GM04504 (cell line): ENCODE results near the gene ZNF26.
"Not testable (repeated sequence)": the region's sequence is repeated elsewhere in the genome, so short reads cannot be mapped to it uniquely, and the experiment has no call there.

Experiments used
- DNase-seq: peaks from one replicate; pipeline ENCODE4 v3.0.0-alpha.2; 2012; ENCODE audit warnings: low read depth

Gene ZNF26, protein sequence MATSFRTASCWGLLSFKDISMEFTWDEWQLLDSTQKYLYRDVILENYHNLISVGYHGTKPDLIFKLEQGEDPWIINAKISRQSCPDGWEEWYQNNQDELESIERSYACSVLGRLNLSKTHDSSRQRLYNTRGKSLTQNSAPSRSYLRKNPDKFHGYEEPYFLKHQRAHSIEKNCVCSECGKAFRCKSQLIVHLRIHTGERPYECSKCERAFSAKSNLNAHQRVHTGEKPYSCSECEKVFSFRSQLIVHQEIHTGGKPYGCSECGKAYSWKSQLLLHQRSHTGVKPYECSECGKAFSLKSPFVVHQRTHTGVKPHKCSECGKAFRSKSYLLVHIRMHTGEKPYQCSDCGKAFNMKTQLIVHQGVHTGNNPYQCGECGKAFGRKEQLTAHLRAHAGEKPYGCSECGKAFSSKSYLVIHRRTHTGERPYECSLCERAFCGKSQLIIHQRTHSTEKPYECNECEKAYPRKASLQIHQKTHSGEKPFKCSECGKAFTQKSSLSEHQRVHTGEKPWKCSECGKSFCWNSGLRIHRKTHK

DNA sequence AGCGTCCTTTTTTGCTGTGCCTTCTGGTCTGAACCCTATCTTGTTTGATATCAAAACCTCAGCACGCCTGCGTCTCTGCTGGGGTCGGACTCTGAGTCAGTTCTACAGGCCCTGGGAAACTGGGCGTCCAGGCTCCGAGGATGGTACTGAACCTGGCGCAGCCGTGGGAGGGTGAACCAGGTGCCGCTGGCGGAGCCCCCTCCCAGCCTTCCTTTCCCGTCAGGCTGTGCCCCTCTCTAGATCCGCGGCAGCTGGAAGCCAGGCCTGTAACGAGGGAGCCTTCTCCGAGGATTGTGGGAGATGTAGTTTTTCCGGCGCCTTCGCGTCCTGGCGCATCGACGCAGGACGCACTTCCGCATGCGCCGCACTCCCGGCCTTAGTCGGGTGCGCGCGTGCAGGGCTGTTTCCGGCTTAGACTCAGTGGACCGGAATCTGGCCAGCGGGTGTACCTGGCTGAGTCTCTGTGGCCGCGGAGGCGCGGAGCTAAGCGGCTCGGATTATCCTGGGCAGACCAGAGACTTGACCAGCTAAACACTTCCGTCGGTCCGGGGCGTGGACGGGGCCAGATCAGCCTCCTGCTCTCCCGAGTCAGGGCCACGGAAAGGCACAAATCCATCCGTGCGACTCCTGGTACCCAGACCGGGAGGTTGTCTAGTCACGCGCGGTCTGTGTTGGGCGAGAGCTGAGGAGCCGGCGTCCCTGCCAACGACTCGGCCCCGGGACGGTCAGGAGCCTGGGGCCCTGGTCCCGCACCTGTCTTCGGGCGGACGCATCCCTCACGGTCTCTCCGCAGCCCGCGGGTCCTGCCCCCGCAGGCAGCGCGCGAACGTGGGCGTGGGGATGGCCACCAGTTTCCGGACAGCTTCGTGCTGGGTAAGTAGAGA lies at the start of gene ZNF26:
ZNF26 (plus strand) TSS at position 367 of the 884 bp plus-strand sequence; CDS start at position 841, 474 bp downstream.
- DNase-seq, result peak; percentile 82

DNA sequence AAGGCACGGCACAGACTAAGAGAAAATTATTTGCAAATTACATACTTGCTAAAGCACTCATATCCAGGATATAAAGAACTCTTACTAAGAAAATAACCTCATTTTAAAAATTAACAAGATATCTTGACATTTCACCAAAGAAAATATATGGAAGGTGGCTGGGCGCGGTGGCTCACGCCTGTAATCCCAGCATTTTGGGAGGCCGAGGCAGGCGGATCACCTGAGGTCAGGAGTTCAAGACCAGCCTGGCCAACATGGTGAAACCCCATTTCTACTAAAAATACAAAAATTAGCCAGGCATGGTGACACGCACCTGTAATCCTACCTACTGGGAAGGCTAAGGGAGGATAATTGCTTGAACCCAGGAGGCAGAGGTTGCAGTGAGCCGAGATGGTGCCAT lies 49.2 kb upstream of the ZNF26 start:
- not testable (repeated sequence) for DNase-seq

DNA sequence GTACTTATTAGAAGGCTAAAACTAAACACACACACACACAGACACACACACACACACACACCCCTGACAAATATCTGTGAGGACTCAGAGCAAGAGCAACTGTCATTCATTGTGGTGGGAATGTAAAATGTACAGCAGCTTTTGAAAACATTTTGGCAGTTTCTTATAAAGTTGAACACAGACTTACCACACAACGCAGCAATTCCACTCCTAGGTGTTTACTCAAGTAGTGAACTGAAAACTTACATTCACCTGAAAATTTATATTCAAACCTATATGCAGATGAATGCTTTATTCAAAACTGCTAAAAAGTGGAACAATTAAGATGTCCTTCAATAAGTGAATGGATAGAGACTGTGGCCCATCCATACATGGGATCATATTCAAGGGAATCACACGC lies 48.7 kb upstream of the ZNF26 start:
- no peak for DNase-seq

DNA sequence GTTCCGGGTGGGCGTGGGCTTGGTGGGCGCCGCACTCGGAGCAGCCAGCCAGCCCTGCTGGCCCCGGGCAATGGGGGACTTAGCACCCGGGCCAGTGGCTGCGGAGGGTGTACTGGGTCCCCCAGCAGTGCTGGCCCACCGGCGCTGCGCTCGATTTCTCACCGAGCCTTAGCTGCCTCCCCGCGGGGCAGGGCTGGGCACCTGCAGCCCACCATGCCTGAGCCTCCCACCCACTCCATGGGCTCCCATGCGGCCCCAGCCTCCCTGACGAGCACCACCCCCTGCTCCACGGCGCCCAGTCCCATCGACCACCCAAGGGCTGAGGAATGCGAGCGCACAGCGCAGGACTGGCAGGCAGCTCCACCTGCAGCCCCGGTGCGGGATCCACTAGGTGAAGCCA lies 47.4 kb upstream of the ZNF26 start:
- DNase-seq, result not testable (repeated sequence)

DNA sequence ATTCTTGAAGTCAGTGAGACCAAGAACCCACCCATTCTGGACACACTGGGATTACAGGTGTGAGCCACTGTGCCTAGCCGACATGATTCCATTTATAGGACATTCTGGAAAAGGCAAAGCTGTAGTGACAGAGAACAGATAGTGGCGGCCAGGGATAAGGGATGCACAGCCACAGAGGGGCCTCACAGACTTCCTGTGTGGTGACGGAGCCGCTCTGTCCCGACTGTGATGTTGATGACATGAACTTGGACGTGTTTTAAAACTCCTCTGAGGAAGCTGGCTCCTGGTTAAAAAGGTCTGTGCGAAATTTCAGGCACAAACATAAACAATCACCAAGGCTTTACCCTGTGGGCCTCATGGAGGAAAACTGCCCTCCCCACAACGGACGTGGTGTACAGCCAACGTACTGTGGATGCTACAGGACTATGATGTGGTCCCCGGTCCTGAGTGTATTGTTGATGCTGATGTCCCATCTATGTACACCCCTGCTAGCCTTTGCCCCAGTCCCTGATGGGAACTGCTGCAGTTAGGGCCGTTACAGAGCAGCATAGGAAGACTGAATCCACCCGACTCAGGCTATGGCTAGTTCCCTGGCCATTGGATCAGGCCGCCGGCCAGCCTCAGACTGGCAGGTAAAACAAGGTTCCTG lies 46.0 kb upstream of the ZNF26 start:
- DNase-seq, result no peak

DNA sequence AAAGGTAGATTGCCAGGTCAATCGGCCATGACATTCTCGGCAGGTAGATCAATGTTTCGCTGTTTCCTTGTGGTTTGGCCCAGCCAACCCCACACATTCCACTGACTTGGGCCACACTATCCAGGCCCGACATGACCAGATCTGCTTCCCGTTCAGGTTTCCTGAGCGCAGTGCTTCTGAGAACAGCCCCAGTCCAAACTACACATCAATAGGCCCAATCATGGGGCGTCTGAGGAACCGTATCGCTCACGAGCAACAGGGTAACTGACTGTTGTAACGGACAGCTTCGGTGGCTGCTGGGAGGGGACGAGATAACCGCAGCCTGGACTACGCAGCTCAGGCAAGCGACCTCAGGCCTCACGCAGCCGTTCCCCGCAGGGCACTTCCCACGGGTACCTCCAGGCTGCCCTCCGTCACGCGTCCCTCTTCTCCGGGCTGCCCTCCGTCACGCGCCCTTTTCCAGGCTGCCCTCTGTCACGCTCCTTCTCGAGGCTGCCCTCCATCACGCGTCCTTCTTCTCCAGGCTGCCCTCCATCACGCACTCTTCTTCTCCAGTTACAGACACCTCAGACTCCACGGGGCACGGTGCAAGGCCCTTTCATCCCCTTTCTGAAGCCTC lies 44.7 kb upstream of the ZNF26 start:
- DNase-seq, result no peak

DNA sequence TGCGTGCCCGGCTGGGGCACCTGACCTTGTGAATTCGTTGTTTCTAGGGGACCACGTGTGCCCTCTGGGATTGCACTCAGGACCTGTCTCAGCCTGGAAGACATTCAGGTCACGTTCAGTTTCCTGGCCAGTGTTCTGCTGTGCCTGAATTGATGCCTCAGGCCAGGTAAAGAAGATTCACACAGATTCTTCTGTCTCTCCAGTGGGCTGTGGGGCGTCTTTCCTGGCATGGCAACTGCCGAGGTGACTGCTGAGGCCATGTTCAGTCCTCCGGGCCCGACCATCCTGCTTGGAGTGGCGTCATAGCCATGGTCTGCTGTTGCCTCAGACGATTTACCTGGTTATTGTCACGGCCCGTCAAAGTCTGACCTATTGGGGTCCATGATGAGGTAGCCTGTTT lies 43.6 kb upstream of the ZNF26 start:
- DNase-seq, result no peak

DNA sequence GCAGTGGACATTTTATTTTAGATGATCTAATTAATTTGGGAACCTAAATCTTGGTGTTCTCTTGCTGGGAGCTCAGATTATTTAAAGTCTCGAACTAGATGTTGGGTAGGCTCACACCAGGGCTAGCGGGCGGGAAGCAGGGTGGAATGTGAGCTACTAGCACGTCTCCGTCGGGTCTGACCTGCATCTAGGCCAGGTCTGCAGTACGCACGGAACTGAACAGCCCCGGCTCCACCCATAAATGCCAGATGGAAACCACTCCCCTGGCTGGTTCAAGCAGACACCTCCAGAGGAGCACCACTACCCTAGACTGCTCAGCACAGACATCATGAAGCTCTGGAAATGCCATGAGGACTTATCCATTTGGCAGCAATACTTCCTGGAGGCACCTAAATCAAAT lies 40.4 kb upstream of the ZNF26 start:
- no peak for DNase-seq

DNA sequence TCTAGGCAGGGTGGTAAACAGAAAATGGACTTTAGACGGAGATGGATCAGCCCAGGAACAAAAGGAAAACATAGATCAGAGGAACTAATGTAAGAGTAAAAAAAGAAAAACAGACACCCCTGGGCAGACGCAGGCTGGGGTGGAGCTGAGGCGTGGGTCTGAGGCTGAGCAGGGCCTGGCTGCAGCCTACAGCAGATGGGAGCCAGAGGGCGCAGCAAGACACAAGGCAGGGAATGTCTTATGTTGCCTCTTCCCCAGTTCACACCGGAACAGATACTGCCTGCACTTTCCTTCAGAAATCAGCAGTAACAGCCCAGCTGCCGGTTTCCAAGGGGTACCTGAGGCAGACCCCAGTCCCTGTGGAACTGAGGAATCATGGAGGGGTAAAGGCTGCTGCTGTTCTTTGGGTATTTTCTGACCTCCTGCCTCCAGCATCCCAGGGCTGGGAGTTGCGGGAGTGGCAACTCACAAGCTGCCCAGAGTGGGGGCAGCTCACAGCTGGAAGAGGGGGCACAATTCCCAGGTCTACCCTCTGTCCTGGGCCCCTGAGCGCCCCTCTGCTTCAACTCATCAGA lies 39.8 kb upstream of the ZNF26 start:
- DNase-seq, result no peak

DNA sequence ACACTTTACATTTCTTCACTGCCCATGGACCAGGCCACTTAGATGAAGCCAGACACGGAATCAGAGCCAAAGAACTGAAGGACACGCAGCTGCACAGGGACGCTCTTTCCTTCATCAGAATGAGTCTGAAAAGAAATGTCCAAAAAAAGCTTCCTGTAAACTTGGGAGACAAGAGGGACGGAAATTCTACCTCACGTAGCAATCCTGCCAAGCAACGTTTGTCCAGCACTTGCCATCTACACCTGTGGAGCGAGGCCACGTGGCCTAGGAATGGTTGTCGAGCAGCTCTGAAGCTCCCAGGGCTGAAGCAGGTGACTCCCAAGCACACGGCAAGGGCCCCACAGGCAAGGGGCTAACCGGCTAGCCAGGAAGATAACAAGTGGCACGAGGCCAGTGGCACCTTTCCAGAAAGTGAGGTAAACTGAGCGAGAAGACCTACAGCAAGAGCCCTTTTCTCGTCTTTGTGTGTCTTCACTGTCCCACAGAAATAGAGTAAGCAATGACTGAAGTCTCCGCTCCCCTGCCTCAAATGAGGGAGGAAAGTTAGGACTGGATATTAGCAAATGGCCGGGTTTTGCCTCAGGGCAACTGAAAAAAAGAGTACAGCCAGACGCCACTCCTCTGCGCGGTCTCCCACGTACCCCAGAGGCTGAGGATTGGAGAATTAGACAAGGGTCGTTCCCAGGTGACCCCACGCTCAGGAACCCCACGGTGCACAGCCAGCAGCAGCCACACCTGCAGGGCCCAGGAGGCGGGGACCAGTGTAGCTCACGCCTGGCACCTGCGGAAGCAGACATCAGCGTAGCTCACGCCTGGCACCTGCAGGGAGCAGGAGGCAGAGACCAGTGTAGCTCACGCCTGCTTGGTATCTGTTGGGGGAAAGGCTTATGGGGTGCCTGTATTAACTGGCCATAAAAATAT lies 37.8 kb upstream of the ZNF26 start:
- no peak for DNase-seq

DNA sequence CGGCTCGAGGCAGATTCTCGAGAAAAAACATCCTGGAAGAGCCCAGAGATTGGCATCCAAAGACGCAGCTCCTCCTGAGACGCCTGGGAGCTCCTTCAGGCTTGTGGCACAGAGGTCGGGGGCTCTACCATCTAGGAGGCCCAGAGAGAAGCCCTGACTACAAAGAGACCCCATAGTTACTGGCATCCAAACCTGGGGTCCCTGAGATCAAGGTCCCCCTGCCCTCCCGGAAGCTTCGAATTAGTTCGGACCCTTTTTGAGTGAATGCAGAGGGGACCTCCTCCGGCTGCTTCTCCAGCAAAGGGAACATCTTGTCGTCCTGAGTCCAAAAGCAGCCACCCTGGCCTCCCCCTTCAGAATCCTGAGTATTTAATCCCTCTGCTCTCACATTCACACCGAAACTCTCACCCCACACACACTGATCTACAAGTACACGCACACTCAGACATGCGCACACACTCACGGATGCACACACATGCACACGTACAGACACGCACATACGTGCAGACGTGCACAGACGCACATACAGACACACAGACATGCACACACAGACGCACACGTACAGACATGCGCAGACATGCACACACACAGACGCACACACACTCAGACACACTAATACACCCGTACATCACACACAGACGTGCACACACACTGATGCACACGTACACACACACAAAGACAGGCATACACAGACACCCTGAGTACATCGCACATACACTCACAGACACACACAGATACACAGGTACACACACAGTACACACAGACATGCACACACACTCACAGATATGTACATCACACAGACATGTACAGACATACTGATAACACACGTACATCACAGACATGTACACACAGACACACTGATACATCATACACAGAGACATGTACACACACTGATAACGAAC lies 36.0 kb upstream of the ZNF26 start:
- DNase-seq, result no peak

DNA sequence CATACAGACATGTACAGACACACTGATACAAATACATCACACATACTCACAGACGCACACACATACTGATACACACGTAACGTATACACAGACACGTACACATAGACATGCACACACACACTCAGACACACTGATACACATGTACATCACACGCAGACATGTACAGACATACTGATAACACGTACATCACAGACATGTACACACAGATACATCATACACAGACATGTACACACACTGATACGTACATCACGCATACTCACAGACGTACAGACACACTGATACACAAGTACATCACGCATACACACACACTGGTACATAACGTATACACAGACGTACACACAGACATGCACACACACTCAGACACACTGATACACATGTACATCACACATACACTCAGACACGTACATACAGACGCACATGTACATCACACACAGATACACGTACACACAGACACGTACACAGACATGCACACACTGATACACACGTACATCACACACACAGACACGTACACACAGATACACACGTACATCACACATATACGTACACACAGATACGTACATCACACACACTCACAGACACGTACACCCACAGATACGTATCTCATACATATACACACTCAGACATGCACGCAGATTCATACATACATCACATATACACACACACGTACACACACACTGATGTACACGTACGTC lies 35.2 kb upstream of the ZNF26 start:
- DNase-seq, result no peak

DNA sequence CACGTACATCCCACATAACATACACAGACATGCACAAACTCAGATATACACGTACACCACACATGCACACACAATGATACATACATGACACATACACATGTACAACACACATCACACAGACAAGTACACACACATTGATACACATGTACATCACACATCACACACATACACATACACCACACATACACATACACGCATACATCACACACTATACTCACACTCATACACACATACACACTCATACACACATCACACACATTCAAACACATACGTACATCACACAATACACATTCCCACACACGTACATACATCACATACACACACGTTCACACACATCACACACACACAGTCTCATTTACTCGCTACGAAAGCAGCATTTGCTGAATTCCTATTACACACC lies 34.5 kb upstream of the ZNF26 start:
- no peak for DNase-seq

DNA sequence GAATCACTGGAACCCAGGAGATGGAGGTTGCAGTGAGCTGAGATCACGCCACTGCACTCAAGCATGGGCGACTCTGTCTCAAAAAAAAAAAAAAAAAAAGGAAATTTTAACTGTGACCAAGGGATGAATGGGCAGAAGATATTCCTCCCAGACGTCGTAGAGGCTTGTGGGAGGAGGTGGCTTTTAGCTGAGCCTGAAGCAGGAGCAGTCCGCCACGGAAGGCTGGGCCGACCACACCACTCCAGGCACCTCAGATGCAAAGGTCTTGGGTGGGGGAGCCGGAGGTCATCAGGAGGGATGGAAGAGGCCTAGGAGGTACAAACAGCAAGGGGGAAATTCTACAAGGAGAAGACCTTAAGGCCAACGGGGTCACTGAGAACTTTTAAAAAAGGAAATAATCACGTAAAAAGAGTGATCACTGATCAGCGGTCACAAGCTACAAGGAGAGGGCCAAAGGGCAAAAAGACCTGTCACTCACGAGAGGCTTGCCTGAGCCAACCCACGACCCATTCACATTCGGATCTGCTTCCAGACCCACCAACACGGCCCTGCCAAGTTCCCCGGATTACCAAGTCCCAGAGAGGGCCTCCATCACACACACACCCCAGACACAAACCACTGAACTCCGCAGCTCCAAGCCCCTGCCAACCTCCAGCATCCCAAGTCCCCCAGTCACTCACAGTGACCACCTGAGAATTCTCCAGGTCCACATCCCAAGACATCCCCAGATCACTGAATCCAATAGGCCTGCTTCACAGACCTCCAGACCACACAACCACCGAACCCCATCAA lies 33.6 kb upstream of the ZNF26 start:
- DNase-seq, result no peak

DNA sequence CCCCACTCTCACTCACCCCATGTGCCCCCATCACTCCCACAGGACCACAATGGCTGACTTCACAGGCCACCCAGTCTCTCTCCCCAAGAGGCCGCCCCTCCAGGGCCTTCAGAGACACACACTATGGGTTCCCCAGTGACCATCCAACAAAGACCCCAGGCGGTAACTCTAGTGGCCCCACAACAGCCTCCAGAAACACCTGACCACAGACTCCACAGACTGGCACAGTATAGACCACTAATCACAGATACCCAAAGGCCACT lies 33.1 kb upstream of the ZNF26 start:
- DNase-seq, result no peak

DNA sequence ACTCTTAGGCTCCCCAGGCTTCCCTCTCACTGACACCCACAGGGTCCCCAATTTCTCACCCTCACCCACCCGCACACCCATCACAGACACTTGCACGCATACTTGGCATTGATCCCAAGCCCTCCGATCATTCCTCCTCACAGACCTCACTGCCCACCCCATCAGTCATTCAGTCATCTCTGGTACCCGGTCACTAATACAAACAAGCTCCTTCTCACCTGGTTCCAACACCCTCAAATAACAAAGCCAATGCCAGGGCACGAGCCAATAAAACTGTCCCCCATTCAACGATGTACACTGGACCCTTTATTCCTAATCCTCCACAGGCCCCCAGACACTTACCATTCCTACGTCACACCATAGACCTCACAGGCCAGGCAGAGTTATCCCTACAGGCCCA lies 32.4 kb upstream of the ZNF26 start:
- DNase-seq, result no peak

DNA sequence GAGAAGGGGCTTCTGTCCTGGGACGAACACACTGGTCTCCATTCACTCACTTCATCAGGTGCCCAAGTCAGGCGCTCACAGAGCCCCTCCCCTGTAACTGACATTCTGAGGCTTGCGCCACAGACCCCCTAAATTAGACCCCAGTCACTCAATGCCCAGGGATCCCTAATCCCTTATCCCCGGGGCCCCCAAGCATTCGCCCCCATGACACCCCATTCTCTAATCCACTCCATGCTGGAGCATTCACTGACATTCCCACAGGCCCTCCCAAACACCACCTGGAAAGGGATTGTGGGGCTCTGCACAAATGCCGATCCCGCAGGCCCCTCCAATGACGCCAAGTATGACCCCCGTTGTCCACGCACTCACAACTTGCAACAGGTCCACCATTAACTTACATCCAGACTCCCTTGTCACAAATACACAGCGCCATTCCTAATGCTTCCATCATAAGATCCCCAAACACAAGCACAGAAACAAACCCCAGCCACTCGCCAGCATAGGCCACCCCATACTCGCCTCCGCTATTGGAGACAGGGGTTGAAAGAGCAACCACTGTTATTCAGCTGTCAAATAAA lies 31.6 kb upstream of the ZNF26 start:
- DNase-seq, result no peak
